Neural cell (in vitro differentiated cells): ENCODE data around the gene DLG2.

ENCODE experiments used
- EP300 ChIP-seq: fragments of 450-650 bp; conservative IDR thresholded peaks from 2 replicates; pipeline ENCODE4 v1.6.1; 2014; ENCODE audit warnings: antibody characterized with exemption, mild to moderate bottlenecking, moderate library complexity; ENCODE audit not compliant: poor library complexity, severe bottlenecking
- EZH2 ChIP-seq: fragments of 200-600, 300-800 bp; shearing (Covaris generic), sonication (generic); IDR thresholded peaks from 2 replicates; pipeline ENCODE4 v1.6.1; 2014; ENCODE audit warnings: antibody characterized with exemption, low read length, borderline replicate concordance, mild to moderate bottlenecking; ENCODE audit not compliant: insufficient read depth, poor library complexity, severe bottlenecking
- MXI1 ChIP-seq: fragments of 450-650 bp; conservative IDR thresholded peaks from 2 replicates; pipeline ENCODE4 v1.6.1; 2014; ENCODE audit warnings: antibody characterized with exemption, mild to moderate bottlenecking; ENCODE audit not compliant: poor library complexity, severe bottlenecking
- POLR2AphosphoS5 ChIP-seq: IDR thresholded peaks from 2 replicates; pipeline ENCODE4 v1.6.1; 2012
- RAD21 ChIP-seq: fragments of 450-650 bp; conservative IDR thresholded peaks from 2 replicates; pipeline ENCODE4 v1.6.1; 2014; ENCODE audit warnings: antibody characterized with exemption, mild to moderate bottlenecking, moderate library complexity
- SMC3 ChIP-seq: fragments of 450-650 bp; conservative IDR thresholded peaks from 2 replicates; pipeline ENCODE4 v1.6.1; 2014; ENCODE audit warnings: antibody characterized with exemption, mild to moderate bottlenecking, moderate library complexity; ENCODE audit not compliant: poor library complexity
- TAF1 ChIP-seq: IDR thresholded peaks from 2 replicates; pipeline ENCODE4 v1.6.1; 2012; ENCODE audit warnings: low read depth
- TF ChIP-seq, protein P1 (sequence below): fragments of 450-650 bp; IDR thresholded peaks from 2 replicates; pipeline ENCODE4 v1.5.1; 2014; ENCODE audit warnings: antibody characterized with exemption, mild to moderate bottlenecking, moderate library complexity; ENCODE audit not compliant: poor library complexity, severe bottlenecking
- TF ChIP-seq, protein P2 (sequence below): IDR thresholded peaks from 2 replicates; pipeline ENCODE4 v1.6.1; 2012; ENCODE audit warnings: borderline replicate concordance

DNA sequence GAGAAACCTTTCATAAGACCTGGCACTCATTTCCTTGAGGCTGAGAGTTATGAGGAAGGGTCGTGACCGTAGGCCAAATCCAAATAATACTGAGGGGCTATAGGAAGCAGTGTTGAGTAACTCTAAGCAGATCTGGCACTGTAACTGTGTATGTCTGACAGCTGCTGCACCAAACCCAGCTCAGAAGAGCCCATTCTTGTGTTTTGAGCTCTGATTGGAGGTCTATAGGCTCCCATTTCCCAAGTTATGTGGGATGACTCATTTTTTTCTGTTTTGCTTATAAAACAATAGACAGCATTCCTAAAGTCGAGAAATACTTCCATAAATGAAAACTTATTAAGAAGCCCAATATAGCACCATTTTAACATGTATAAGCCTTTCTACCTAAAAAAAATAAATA lies 645.8 kb downstream of the DLG2 start:
- TF ChIP-seq, protein P1, sequence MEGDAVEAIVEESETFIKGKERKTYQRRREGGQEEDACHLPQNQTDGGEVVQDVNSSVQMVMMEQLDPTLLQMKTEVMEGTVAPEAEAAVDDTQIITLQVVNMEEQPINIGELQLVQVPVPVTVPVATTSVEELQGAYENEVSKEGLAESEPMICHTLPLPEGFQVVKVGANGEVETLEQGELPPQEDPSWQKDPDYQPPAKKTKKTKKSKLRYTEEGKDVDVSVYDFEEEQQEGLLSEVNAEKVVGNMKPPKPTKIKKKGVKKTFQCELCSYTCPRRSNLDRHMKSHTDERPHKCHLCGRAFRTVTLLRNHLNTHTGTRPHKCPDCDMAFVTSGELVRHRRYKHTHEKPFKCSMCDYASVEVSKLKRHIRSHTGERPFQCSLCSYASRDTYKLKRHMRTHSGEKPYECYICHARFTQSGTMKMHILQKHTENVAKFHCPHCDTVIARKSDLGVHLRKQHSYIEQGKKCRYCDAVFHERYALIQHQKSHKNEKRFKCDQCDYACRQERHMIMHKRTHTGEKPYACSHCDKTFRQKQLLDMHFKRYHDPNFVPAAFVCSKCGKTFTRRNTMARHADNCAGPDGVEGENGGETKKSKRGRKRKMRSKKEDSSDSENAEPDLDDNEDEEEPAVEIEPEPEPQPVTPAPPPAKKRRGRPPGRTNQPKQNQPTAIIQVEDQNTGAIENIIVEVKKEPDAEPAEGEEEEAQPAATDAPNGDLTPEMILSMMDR = no peak
- TF ChIP-seq MXI1 = no peak
- no peak for TF ChIP-seq EP300
- TF ChIP-seq POLR2AphosphoS5 = no peak
- no peak for TF ChIP-seq RAD21
- TF ChIP-seq TAF1 = no peak
- TF ChIP-seq EZH2 = no peak
- TF ChIP-seq SMC3 = no peak
- TF ChIP-seq, protein P2, sequence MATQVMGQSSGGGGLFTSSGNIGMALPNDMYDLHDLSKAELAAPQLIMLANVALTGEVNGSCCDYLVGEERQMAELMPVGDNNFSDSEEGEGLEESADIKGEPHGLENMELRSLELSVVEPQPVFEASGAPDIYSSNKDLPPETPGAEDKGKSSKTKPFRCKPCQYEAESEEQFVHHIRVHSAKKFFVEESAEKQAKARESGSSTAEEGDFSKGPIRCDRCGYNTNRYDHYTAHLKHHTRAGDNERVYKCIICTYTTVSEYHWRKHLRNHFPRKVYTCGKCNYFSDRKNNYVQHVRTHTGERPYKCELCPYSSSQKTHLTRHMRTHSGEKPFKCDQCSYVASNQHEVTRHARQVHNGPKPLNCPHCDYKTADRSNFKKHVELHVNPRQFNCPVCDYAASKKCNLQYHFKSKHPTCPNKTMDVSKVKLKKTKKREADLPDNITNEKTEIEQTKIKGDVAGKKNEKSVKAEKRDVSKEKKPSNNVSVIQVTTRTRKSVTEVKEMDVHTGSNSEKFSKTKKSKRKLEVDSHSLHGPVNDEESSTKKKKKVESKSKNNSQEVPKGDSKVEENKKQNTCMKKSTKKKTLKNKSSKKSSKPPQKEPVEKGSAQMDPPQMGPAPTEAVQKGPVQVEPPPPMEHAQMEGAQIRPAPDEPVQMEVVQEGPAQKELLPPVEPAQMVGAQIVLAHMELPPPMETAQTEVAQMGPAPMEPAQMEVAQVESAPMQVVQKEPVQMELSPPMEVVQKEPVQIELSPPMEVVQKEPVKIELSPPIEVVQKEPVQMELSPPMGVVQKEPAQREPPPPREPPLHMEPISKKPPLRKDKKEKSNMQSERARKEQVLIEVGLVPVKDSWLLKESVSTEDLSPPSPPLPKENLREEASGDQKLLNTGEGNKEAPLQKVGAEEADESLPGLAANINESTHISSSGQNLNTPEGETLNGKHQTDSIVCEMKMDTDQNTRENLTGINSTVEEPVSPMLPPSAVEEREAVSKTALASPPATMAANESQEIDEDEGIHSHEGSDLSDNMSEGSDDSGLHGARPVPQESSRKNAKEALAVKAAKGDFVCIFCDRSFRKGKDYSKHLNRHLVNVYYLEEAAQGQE = no peak
